ENCODE data around the gene PFKL. TPM values are rescaled to one million over a fixed set of nuclear protein-coding genes. Genes with fewer than 3 reads are reported as not detected.

PFKL gene
- polyA plus RNA-seq, 4 donors, result 138 to 281 (median 216) TPM

- no peak for DNase-seq
- FAIRE-seq, result no peak
- 67 to 83% (median 75%) methylated on average over 31 to 33 of the region's 33 CpGs for WGBS, 3 donors
- Histone ChIP-seq H3K4me1 (ENCODE audit: control insufficient read depth in 3 of 3, insufficient read depth in 2 of 3, low read depth in 1 of 3, low read length in 2 of 3) (peaks cover 0 to 12% (median 0%) of the 10 kb centered on the region in 3 donors), H3K36me3 (ENCODE audit: control insufficient read depth in 3 of 3, insufficient read depth in 2 of 3, low read depth in 1 of 3, low read length in 3 of 3) (no peaks in the 10 kb centered on the region), H3K27ac (ENCODE audit: low read depth in 1 of 3, low read length in 2 of 3) (no peak overlapping the region), H3K9me3 (ENCODE audit: control insufficient read depth in 2 of 2, insufficient read depth in 1 of 2, low read depth in 1 of 2, low read length in 1 of 2) (no peaks in the 10 kb centered on the region), H3K27me3 (ENCODE audit: control insufficient read depth in 3 of 3, insufficient read depth in 3 of 3, low read length in 3 of 3) (peaks cover 0 to 8% (median 0%) of the 10 kb centered on the region in 3 donors), H3K4me3 (ENCODE audit: low read depth in 1 of 3, low read length in 3 of 3) (no peak overlapping the region)
Measured at GRCh38 chr21:44291078-44291935, 8.5 kb upstream of the PFKL start.

- Histone ChIP-seq H3K36me3 (ENCODE audit: control insufficient read depth in 3 of 3, insufficient read depth in 2 of 3, low read depth in 1 of 3, low read length in 3 of 3) (no peaks in the 10 kb centered on the region), H3K4me3 (ENCODE audit: low read depth in 1 of 3, low read length in 3 of 3) (no peak overlapping the region), H3K9me3 (ENCODE audit: control insufficient read depth in 2 of 2, insufficient read depth in 1 of 2, low read depth in 1 of 2, low read length in 1 of 2) (no peaks in the 10 kb centered on the region), H3K4me1 (ENCODE audit: control insufficient read depth in 3 of 3, insufficient read depth in 2 of 3, low read depth in 1 of 3, low read length in 2 of 3) (peaks cover 0 to 12% (median 0%) of the 10 kb centered on the region in 3 donors), H3K27ac (ENCODE audit: low read depth in 1 of 3, low read length in 2 of 3) (no peak overlapping the region), H3K27me3 (ENCODE audit: control insufficient read depth in 3 of 3, insufficient read depth in 3 of 3, low read length in 3 of 3) (no peaks in the 10 kb centered on the region)
- no peak for DNase-seq
- no peak for FAIRE-seq
- WGBS, 3 donors, result 53 to 65% (median 60%) methylated on average over 20 to 25 of the region's 25 CpGs
Measured at GRCh38 chr21:44291936-44292811, 7.7 kb upstream of the PFKL start.

- Histone ChIP-seq H3K4me1 (ENCODE audit: control insufficient read depth in 3 of 3, insufficient read depth in 2 of 3, low read depth in 1 of 3, low read length in 2 of 3) (peaks cover 0 to 18% (median 0%) of the 10 kb centered on the region in 3 donors), H3K4me3 (ENCODE audit: low read depth in 1 of 3, low read length in 3 of 3) (no peak overlapping the region), H3K36me3 (ENCODE audit: control insufficient read depth in 3 of 3, insufficient read depth in 2 of 3, low read depth in 1 of 3, low read length in 3 of 3) (no peaks in the 10 kb centered on the region), H3K9me3 (ENCODE audit: control insufficient read depth in 2 of 2, insufficient read depth in 1 of 2, low read depth in 1 of 2, low read length in 1 of 2) (no peaks in the 10 kb centered on the region), H3K27ac (ENCODE audit: low read depth in 1 of 3, low read length in 2 of 3) (no peak overlapping the region), H3K27me3 (ENCODE audit: control insufficient read depth in 3 of 3, insufficient read depth in 3 of 3, low read length in 3 of 3) (no peaks in the 10 kb centered on the region)
- 77 to 90% (median 77%) methylated on average over 15 of the region's 15 CpGs for WGBS, 3 donors
- FAIRE-seq (no peak), DNase-seq (no peak)
Measured at GRCh38 chr21:44292812-44293195, 7.0 kb upstream of the PFKL start.

- no peak for DNase-seq
- Histone ChIP-seq H3K27ac (ENCODE audit: low read depth in 1 of 3, low read length in 2 of 3) (no peak overlapping the region), H3K27me3 (ENCODE audit: control insufficient read depth in 3 of 3, insufficient read depth in 3 of 3, low read length in 3 of 3) (no peaks in the 10 kb centered on the region), H3K9me3 (ENCODE audit: control insufficient read depth in 2 of 2, insufficient read depth in 1 of 2, low read depth in 1 of 2, low read length in 1 of 2) (no peaks in the 10 kb centered on the region), H3K4me1 (ENCODE audit: control insufficient read depth in 3 of 3, insufficient read depth in 2 of 3, low read depth in 1 of 3, low read length in 2 of 3) (peaks cover 0 to 21% (median 0%) of the 10 kb centered on the region in 3 donors), H3K4me3 (ENCODE audit: low read depth in 1 of 3, low read length in 3 of 3) (no peak overlapping the region), H3K36me3 (ENCODE audit: control insufficient read depth in 3 of 3, insufficient read depth in 2 of 3, low read depth in 1 of 3, low read length in 3 of 3) (no peaks in the 10 kb centered on the region)
- 80 to 87% (median 81%) methylated on average over 28 to 33 of the region's 33 CpGs for WGBS, 3 donors
- no peak for FAIRE-seq
Measured at GRCh38 chr21:44293551-44294231, 6.2 kb upstream of the PFKL start.

- H3K36me3 ChIP-seq (ENCODE audit: control insufficient read depth in 3 of 3, insufficient read depth in 2 of 3, low read depth in 1 of 3, low read length in 3 of 3), result no peaks in the 10 kb centered on the region
- H3K9me3 ChIP-seq (ENCODE audit: control insufficient read depth in 2 of 2, insufficient read depth in 1 of 2, low read depth in 1 of 2, low read length in 1 of 2), result no peaks in the 10 kb centered on the region
- WGBS, 3 donors, result 59 to 85% (median 71%) methylated on average over 25 to 26 of the region's 26 CpGs
- no peaks in the 10 kb centered on the region for H3K27me3 ChIP-seq (ENCODE audit: control insufficient read depth in 3 of 3, insufficient read depth in 3 of 3, low read length in 3 of 3)
- no peak overlapping the region for H3K4me3 ChIP-seq (ENCODE audit: low read depth in 1 of 3, low read length in 3 of 3)
- H3K4me1 ChIP-seq (ENCODE audit: control insufficient read depth in 3 of 3, insufficient read depth in 2 of 3, low read depth in 1 of 3, low read length in 2 of 3), result peaks cover 0 to 28% (median 0%) of the 10 kb centered on the region in 3 donors
- DNase-seq, result no peak
- no peak for FAIRE-seq
- H3K27ac ChIP-seq (ENCODE audit: low read depth in 1 of 3, low read length in 2 of 3), result no peak overlapping the region
Measured at GRCh38 chr21:44294391-44295162, 5.3 kb upstream of the PFKL start.

GRCh38 chr21:44295163-44295573, 4.7 kb upstream of the PFKL start:
- Histone ChIP-seq H3K27me3 (ENCODE audit: control insufficient read depth in 3 of 3, insufficient read depth in 3 of 3, low read length in 3 of 3) (no peaks in the 10 kb centered on the region), H3K27ac (ENCODE audit: low read depth in 1 of 3, low read length in 2 of 3) (no peak overlapping the region), H3K4me1 (ENCODE audit: control insufficient read depth in 3 of 3, insufficient read depth in 2 of 3, low read depth in 1 of 3, low read length in 2 of 3) (peaks cover 0 to 28% (median 0%) of the 10 kb centered on the region in 3 donors), H3K9me3 (ENCODE audit: control insufficient read depth in 2 of 2, insufficient read depth in 1 of 2, low read depth in 1 of 2, low read length in 1 of 2) (no peaks in the 10 kb centered on the region), H3K36me3 (ENCODE audit: control insufficient read depth in 3 of 3, insufficient read depth in 2 of 3, low read depth in 1 of 3, low read length in 3 of 3) (no peaks in the 10 kb centered on the region), H3K4me3 (ENCODE audit: low read depth in 1 of 3, low read length in 3 of 3) (no peak overlapping the region)
- 73 to 81% (median 79%) methylated on average over 14 of the region's 14 CpGs for WGBS, 3 donors
- DNase-seq (no peak), FAIRE-seq (no peak)

GRCh38 chr21:44295646-44296045, 4.2 kb upstream of the PFKL start:
- DNase-seq, result no peak
- Histone ChIP-seq H3K9me3 (ENCODE audit: control insufficient read depth in 2 of 2, insufficient read depth in 1 of 2, low read depth in 1 of 2, low read length in 1 of 2) (no peaks in the 10 kb centered on the region), H3K36me3 (ENCODE audit: control insufficient read depth in 3 of 3, insufficient read depth in 2 of 3, low read depth in 1 of 3, low read length in 3 of 3) (no peaks in the 10 kb centered on the region), H3K4me3 (ENCODE audit: low read depth in 1 of 3, low read length in 3 of 3) (no peak overlapping the region), H3K27ac (ENCODE audit: low read depth in 1 of 3, low read length in 2 of 3) (no peak overlapping the region), H3K27me3 (ENCODE audit: control insufficient read depth in 3 of 3, insufficient read depth in 3 of 3, low read length in 3 of 3) (no peaks in the 10 kb centered on the region), H3K4me1 (ENCODE audit: control insufficient read depth in 3 of 3, insufficient read depth in 2 of 3, low read depth in 1 of 3, low read length in 2 of 3) (peaks cover 0 to 28% (median 0%) of the 10 kb centered on the region in 3 donors)
- WGBS, 3 donors, result 75 to 83% (median 81%) methylated on average over 9 to 10 of the region's 10 CpGs
- no peak for FAIRE-seq

Data from small intestine (tissue), 7 donors.